ENCODE results near the gene SLX1B.
"Not testable (repeated sequence)": the region's sequence is repeated elsewhere in the genome, so short reads cannot be mapped to it uniquely, and the experiment has no call there.

SLX1B gene

DNA sequence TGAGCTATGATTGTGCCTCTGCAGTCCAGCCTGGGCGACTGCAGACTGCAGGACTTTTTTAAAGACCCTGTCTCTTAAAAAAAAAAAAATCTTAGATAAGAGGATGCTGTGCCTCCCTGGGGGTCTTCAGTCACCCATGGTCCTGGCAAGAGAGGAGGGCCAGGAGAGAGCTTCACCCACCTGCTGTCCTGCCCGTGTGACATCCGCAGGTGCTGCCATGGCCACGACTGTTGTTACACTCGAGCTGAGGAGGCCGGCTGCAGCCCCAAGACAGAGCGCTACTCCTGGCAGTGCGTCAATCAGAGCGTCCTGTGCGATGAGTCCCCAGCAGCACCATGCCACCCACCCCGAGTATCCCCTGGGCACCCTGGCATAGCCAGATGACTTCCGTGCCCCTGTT is 27.9 kb downstream of the SLX1B start:
- H2AFZ ChIP-seq (ENCODE audit: low read length); H3K27me3 ChIP-seq (ENCODE audit: insufficient read depth, low read length); H3F3A ChIP-seq (ENCODE audit: insufficient read depth, low read length); H3K9me3 ChIP-seq (ENCODE audit: low read length); H3K4me2 ChIP-seq (ENCODE audit: low read length); H3K79me2 ChIP-seq (ENCODE audit: insufficient read depth, low read length); H3K4me1 ChIP-seq (ENCODE audit: insufficient read depth, low read length, severe bottlenecking); H4K20me1 ChIP-seq (ENCODE audit: insufficient read depth, low read length); H3K9me2 ChIP-seq (ENCODE audit: low read depth, low read length); H3K4me3 ChIP-seq (ENCODE audit: low read depth, low read length, poor library complexity, severe bottlenecking); H3K36me3 ChIP-seq (ENCODE audit: insufficient read depth, low read length); H3K9ac ChIP-seq (ENCODE audit: low read length): not testable (repeated sequence)
- H3K27ac ChIP-seq (ENCODE audit: low read depth, low read length, poor library complexity, severe bottlenecking), result peak overlapping the region; percentile 80

DNA sequence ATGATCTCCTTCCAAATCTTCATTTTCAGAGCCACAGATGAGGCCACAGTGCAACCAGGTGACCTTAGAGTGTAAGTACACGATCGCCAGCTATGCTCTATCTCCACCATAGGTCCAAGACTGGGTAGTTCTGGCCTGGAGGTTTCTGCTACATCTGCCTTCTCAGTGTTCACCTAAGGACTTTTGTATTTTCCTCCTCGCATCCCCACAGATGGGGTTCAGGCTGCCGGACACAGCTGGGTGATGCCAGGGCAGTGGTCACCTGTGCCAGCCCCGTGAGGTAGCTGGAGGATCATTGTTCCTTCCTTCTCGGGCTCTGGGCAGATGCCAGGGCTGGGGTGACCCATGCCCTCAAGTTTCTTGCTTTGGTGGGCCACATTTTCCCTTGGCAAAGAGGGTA is 52.0 kb downstream of the SLX1B start, which contains the start of gene NPIPB12:
Gene NPIPB12 (minus strand): TSS at position 101 of the 400 bp plus-strand sequence.
- not testable (repeated sequence) for H3K36me3 ChIP-seq (ENCODE audit: insufficient read depth, low read length); H3K4me2 ChIP-seq (ENCODE audit: low read length); H3K9me3 ChIP-seq (ENCODE audit: low read length); H4K20me1 ChIP-seq (ENCODE audit: insufficient read depth, low read length); H3K4me1 ChIP-seq (ENCODE audit: insufficient read depth, low read length, severe bottlenecking); H3K9ac ChIP-seq (ENCODE audit: low read length); H3K4me3 ChIP-seq (ENCODE audit: low read depth, low read length, poor library complexity, severe bottlenecking); H3F3A ChIP-seq (ENCODE audit: insufficient read depth, low read length); H2AFZ ChIP-seq (ENCODE audit: low read length); H3K27ac ChIP-seq (ENCODE audit: low read depth, low read length, poor library complexity, severe bottlenecking); H3K79me2 ChIP-seq (ENCODE audit: insufficient read depth, low read length); H3K27me3 ChIP-seq (ENCODE audit: insufficient read depth, low read length); H3K9me2 ChIP-seq (ENCODE audit: low read depth, low read length)
